AG04449 (cell line): Measurements from ENCODE around the gene MZB1.
"Not testable (repeated sequence)": the region's sequence is repeated elsewhere in the genome, so short reads cannot be mapped to it uniquely, and the experiment has no call there.

Source experiments
- CTCF ChIA-PET: fragments of 350-600 bp; formaldehyde crosslinking; extraction: SDS; loops from one replicate; lab custom pipeline; 2021; ENCODE audit warnings: antibody characterized with exemption; lab: Yijun Ruan, JAX
- POLR2A ChIA-PET: fragments of 400-600, 350-600 bp; formaldehyde crosslinking; extraction: SDS; loops from one replicate; lab custom pipeline; 2020; ENCODE audit warnings: antibody characterized with exemption, inconsistent platforms; lab: Yijun Ruan, JAX
- DNase-seq: peaks from one replicate; pipeline ENCODE4 v3.0.0-alpha.2; 2010; ENCODE audit warnings: low read depth, low spot score
- H3K4me3 ChIP-seq: 2 replicates; pipeline ENCODE4 v1.5.1; 2011; ENCODE audit warnings: low read depth, mild to moderate bottlenecking, control low read depth, low read length
- CTCF ChIP-seq: IDR thresholded peaks from one replicate; pipeline ENCODE4 v1.5.1; 2011; ENCODE audit warnings: mild to moderate bottlenecking, moderate library complexity, low read length, control low read depth, inconsistent platforms; ENCODE audit not compliant: insufficient read depth; ENCODE audit errors: missing control alignments

MZB1 gene

GRCh38 chr5:139413963-139414362 is 24.2 kb upstream of the MZB1 start:
- ChIA-PET POLR2A (no interaction called here), CTCF (interaction anchor here (0.9 to 9.7 kb wide), 4 partner anchors 9 to 103 kb away, joined by 3 to 103 read pairs (median 5); partner anchors contain the start of gene STING1)
- no peak for TF ChIP-seq CTCF
- DNase-seq = no peak
- H3K4me3 ChIP-seq = no peak overlapping the region

- no peak overlapping the region for H3K4me3 ChIP-seq
- no peak for DNase-seq
- ChIA-PET CTCF (interaction anchor here (2.2 to 9.7 kb wide), 2 partner anchors 9 to 103 kb away, joined by 7 to 103 read pairs; no protein-coding TSS in a partner anchor), POLR2A (no interaction called here)
- no peak for TF ChIP-seq CTCF
Observed at GRCh38 chr5:139413153-139413552, 23.4 kb upstream of the MZB1 start.

- CTCF ChIA-PET = interaction anchor here (0.9 to 9.7 kb wide), 8 partner anchors 9 to 221 kb away, joined by 3 to 103 read pairs (median 4); partner anchors contain the start of gene PAIP2
- TF ChIP-seq CTCF = no peak
- no peak overlapping the region for H3K4me3 ChIP-seq
- POLR2A ChIA-PET = interaction anchor here (0.6 to 1.4 kb wide), 3 partner anchors 28 to 566 kb away, joined by 3 to 5 read pairs (median 4); partner anchors contain the start of gene DNAJC18
- DNase-seq = no peak
Observed at GRCh38 chr5:139410993-139411828, 21.5 kb upstream of the MZB1 start.

GRCh38 chr5:139410121-139410992 is 20.6 kb upstream of the MZB1 start:
- no peak for TF ChIP-seq CTCF
- H3K4me3 ChIP-seq = no peak overlapping the region
- CTCF ChIA-PET = interaction anchor here (0.9 to 9.7 kb wide), 6 partner anchors 8 to 106 kb away, joined by 3 to 103 read pairs (median 4); partner anchors contain the start of gene PAIP2
- no peak for DNase-seq
- POLR2A ChIA-PET = interaction anchor here (0.6 to 1.4 kb wide), 3 partner anchors 29 to 565 kb away, joined by 3 to 5 read pairs (median 4); partner anchors contain the start of gene DNAJC18

- H3K4me3 ChIP-seq, POLR2A ChIA-PET, DNase-seq: not testable (repeated sequence)
- CTCF ChIA-PET = interaction anchor here (0.6 to 9.7 kb wide), 3 partner anchors 13 to 107 kb away, joined by 3 to 103 read pairs (median 93); no protein-coding TSS in a partner anchor
Observed at GRCh38 chr5:139409116-139409515, 19.4 kb upstream of the MZB1 start.

GRCh38 chr5:139408191-139408590 is 18.5 kb upstream of the MZB1 start:
- ChIA-PET CTCF (interaction anchor here (7.3 to 9.7 kb wide), 2 partner anchors 14 to 108 kb away, joined by 93 to 103 read pairs; no protein-coding TSS in a partner anchor), POLR2A (no interaction called here)
- no peak for DNase-seq
- no peak for TF ChIP-seq CTCF
- no peak overlapping the region for H3K4me3 ChIP-seq
